ACC112 (cell line): ENCODE data around the gene IGFN1.

Source experiments
- H2AFZ ChIP-seq: fragments of 200-600 bp; sonication (generic); one replicate; pipeline ENCODE4 v1.6.0; 2017; ENCODE audit warnings: antibody characterized with exemption, low read length; ENCODE audit not compliant: unreplicated experiment
- H3K27ac ChIP-seq: fragments of 200-600 bp; sonication (generic); 2 replicates; pipeline ENCODE4 v1.5.1; 2014; ENCODE audit warnings: low read depth, mild to moderate bottlenecking, antibody characterized with exemption, low read length, moderate library complexity
- H3K27me3 ChIP-seq: fragments of 200-600 bp; sonication (generic); 2 replicates; pipeline ENCODE4 v1.6.1; 2014; ENCODE audit warnings: mild to moderate bottlenecking, antibody characterized with exemption, low read length, moderate library complexity, mixed read lengths; ENCODE audit not compliant: insufficient read depth
- H3K36me3 ChIP-seq: fragments of 200-600 bp; sonication (generic); 2 replicates; pipeline ENCODE4 v1.6.1; 2016; ENCODE audit warnings: mild to moderate bottlenecking, antibody characterized with exemption, low read length, moderate library complexity, mixed read lengths; ENCODE audit not compliant: insufficient read depth
- H3K4me1 ChIP-seq: fragments of 200-600 bp; sonication (generic); one replicate; pipeline ENCODE4 v1.6.1; 2016; ENCODE audit warnings: low read length, mixed read lengths; ENCODE audit not compliant: insufficient read depth, unreplicated experiment, control insufficient read depth
- H3K4me3 ChIP-seq: fragments of 200-600 bp; sonication (generic); 2 replicates; pipeline ENCODE4 v1.5.1; 2014; ENCODE audit warnings: mild to moderate bottlenecking, low read depth, low read length
- H3K79me2 ChIP-seq: fragments of 200-600 bp; sonication (generic); one replicate; pipeline ENCODE4 v1.6.0; 2016; ENCODE audit warnings: low read length; ENCODE audit not compliant: control insufficient read depth, unreplicated experiment, insufficient read depth

IGFN1 gene

DNA sequence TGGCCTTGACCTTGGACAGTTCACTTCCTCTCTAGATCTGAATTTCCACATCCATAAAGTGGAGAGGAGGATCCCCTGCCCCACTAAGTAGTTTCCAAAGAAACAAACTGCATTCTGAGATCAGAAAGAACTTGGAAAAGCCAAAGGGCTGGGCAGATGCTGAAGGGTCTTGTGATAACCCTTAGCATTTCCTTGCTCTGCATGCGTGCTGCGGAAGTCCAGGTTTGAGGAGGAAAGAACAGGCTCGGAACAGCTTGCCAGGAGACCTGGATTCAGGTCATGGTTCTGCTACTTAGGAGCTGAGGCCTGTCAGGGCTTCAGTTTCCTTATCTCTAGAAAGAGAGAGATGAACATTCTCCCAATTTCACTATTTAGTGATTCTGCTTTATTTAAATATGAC lies 27.2 kb downstream of the IGFN1 start:
- H3K4me1 ChIP-seq = no peaks in the 10 kb centered on the region
- peaks cover 1% of the 10 kb centered on the region; the same call in 1 of the 2 replicates for H3K27me3 ChIP-seq
- no peaks in the 10 kb centered on the region for H3K79me2 ChIP-seq
- no peak overlapping the region for H3K27ac ChIP-seq
- H3K4me3 ChIP-seq = no peak overlapping the region
- H2AFZ ChIP-seq = no peak overlapping the region
- H3K36me3 ChIP-seq = no peaks in the 10 kb centered on the region

GRCh38 chr1:201218409-201218808 lies 27.8 kb downstream of the IGFN1 start:
- H3K36me3 ChIP-seq = no peaks in the 10 kb centered on the region
- no peaks in the 10 kb centered on the region for H3K4me1 ChIP-seq
- H3K4me3 ChIP-seq = no peak overlapping the region
- H3K79me2 ChIP-seq = no peaks in the 10 kb centered on the region
- no peak overlapping the region for H2AFZ ChIP-seq
- H3K27me3 ChIP-seq = no peaks in the 10 kb centered on the region
- H3K27ac ChIP-seq = no peak overlapping the region

GRCh38 chr1:201219481-201220387 lies 29.1 kb downstream of the IGFN1 start:
- Histone ChIP-seq H3K27ac (no peak overlapping the region), H3K79me2 (no peaks in the 10 kb centered on the region), H3K27me3 (no peaks in the 10 kb centered on the region), H2AFZ (no peak overlapping the region), H3K36me3 (no peaks in the 10 kb centered on the region), H3K4me3 (no peak overlapping the region), H3K4me1 (no peaks in the 10 kb centered on the region)

- no peaks in the 10 kb centered on the region for H3K79me2 ChIP-seq
- H2AFZ ChIP-seq = no peak overlapping the region
- H3K4me1 ChIP-seq = no peaks in the 10 kb centered on the region
- no peaks in the 10 kb centered on the region for H3K36me3 ChIP-seq
- H3K27me3 ChIP-seq = no peaks in the 10 kb centered on the region
- H3K4me3 ChIP-seq = no peak overlapping the region
- no peak overlapping the region for H3K27ac ChIP-seq
These were observed 29.7 kb downstream of the IGFN1 start for GRCh38 chr1:201220388-201220715.

DNA sequence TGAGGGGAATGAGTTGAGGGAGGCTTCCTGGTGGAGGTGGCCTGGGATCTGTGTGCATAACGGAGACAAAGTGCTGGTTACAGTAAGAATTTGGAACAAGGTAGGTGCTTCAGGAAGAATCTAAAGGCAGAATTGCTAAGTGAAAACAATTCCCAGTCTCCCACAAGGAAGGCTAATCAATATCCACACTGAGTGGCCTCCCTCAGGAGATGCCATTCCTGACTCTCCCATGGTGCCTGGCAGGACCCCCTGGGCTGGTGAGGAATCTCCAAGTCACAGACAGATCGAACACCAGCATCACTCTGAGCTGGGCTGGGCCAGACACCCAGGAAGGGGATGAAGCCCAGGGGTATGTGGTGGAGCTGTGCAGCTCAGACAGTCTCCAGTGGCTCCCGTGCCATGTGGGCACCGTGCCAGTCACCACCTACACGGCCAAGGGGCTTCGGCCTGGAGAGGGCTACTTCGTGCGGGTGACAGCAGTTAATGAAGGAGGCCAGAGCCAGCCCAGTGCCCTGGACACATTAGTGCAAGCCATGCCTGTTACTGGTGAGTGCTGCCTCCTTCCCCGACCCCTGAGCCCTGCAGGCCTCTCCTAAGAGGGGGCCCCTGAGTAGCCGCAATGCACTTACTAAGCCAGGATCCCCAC lies 30.7 kb downstream of the IGFN1 start:
- no peaks in the 10 kb centered on the region for H3K4me1 ChIP-seq
- H2AFZ ChIP-seq = no peak overlapping the region
- H3K36me3 ChIP-seq = no peaks in the 10 kb centered on the region
- H3K79me2 ChIP-seq = no peaks in the 10 kb centered on the region
- H3K27ac ChIP-seq = no peak overlapping the region
- H3K27me3 ChIP-seq = no peaks in the 10 kb centered on the region
- no peak overlapping the region for H3K4me3 ChIP-seq

GRCh38 chr1:201222125-201222524 lies 31.5 kb downstream of the IGFN1 start:
- H3K4me1 ChIP-seq = no peaks in the 10 kb centered on the region
- no peak overlapping the region for H3K27ac ChIP-seq
- no peaks in the 10 kb centered on the region for H3K79me2 ChIP-seq
- H3K27me3 ChIP-seq = no peaks in the 10 kb centered on the region
- no peak overlapping the region for H2AFZ ChIP-seq
- no peak overlapping the region for H3K4me3 ChIP-seq
- H3K36me3 ChIP-seq = no peaks in the 10 kb centered on the region

- Histone ChIP-seq H3K4me3 (no peak overlapping the region), H3K36me3 (no peaks in the 10 kb centered on the region), H3K4me1 (no peaks in the 10 kb centered on the region), H3K27ac (no peak overlapping the region), H3K79me2 (no peaks in the 10 kb centered on the region), H2AFZ (no peak overlapping the region), H3K27me3 (no peaks in the 10 kb centered on the region)
These were observed 33.4 kb downstream of the IGFN1 start for GRCh38 chr1:201223852-201224665.

DNA sequence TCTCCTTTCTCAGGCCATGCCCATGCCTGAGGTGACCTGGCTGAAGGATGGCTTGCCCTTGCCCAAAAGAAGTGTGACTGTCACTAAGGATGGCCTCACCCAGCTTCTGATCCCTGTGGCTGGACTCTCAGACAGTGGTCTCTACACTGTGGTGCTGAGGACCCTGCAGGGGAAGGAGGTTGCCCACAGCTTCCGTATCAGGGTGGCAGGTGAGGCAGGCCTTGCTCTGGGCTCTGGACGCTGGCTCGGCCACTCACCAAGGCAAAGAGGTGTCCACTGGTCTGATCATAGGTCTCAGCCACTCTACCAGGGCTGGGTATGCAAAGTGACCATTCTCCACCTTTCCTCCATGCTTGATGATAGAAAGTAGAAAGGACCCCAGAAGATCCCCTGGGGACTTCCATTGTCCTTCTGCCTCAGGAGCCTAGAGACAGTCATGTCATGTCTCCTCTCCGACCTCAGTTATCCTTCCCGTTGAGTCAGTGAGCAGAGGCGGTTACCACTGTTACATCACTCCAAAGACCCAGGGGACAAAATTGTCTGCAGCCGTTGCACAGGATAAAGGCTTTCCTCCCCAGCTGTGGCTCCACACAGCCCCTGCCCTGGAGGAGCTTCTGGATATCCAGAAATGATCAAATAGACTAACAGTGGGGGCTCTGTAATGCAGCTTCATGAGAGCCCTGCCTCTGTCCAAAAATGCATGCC lies 34.2 kb downstream of the IGFN1 start:
- H3K79me2 ChIP-seq = no peaks in the 10 kb centered on the region
- H2AFZ ChIP-seq = no peak overlapping the region
- no peak overlapping the region for H3K27ac ChIP-seq
- H3K36me3 ChIP-seq = no peaks in the 10 kb centered on the region
- H3K4me3 ChIP-seq = no peak overlapping the region
- no peaks in the 10 kb centered on the region for H3K27me3 ChIP-seq
- H3K4me1 ChIP-seq = peaks cover 5% of the 10 kb centered on the region

DNA sequence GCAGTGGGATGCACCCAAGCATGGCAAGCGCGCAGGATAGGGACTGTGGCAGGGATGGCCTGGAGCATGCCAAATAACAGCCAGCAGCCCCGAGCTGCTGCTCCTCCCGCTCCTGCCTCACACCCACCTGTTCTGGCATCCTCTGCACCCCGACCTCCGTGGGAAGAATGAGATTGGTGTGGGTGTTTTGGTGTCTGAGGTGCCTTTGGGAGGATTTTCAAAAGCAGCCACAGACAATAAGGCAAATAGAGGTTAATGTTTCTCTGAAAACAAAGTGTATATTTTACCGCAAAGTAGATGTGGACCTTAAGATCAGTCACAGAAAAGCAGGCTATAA lies 35.5 kb downstream of the IGFN1 start:
- peaks cover 12% of the 10 kb centered on the region for H3K4me1 ChIP-seq
- H3K36me3 ChIP-seq = no peaks in the 10 kb centered on the region
- no peak overlapping the region for H3K27ac ChIP-seq
- H2AFZ ChIP-seq = no peak overlapping the region
- H3K79me2 ChIP-seq = no peaks in the 10 kb centered on the region
- H3K4me3 ChIP-seq = no peak overlapping the region
- H3K27me3 ChIP-seq = no peaks in the 10 kb centered on the region

GRCh38 chr1:201226859-201227488 lies 36.4 kb downstream of the IGFN1 start:
- no peak overlapping the region for H2AFZ ChIP-seq

More at GRCh38 chr1:201226859-201227488, 36.4 kb downstream of the IGFN1 start:
- no peaks in the 10 kb centered on the region for H3K27me3 ChIP-seq
- H3K4me1 ChIP-seq = peaks cover 12% of the 10 kb centered on the region
- no peak overlapping the region for H3K4me3 ChIP-seq
- no peak overlapping the region for H3K27ac ChIP-seq
- no peaks in the 10 kb centered on the region for H3K36me3 ChIP-seq
- H3K79me2 ChIP-seq = no peaks in the 10 kb centered on the region
